Trophoblast cell (in vitro differentiated cells and primary cell): ENCODE results near the gene UCK1.

Source experiments
- DNase-seq, 2 donors: peaks; one replicate each; pipeline ENCODE4 v3.0.0-alpha.2; 2016
- H2AFZ ChIP-seq: 2 replicates; pipeline ENCODE4 v1.6.1; 2013; ENCODE audit warnings: low read length, moderate library complexity, mild to moderate bottlenecking; ENCODE audit not compliant: insufficient read depth, poor library complexity
- H2AK5ac ChIP-seq: 2 replicates; pipeline ENCODE4 v1.6.1; 2013; ENCODE audit warnings: mild to moderate bottlenecking, low read length
- H2BK120ac ChIP-seq: 2 replicates; pipeline ENCODE4 v1.6.1; 2013; ENCODE audit warnings: low read length, mild to moderate bottlenecking, moderate library complexity; ENCODE audit not compliant: insufficient read depth, poor library complexity
- H2BK12ac ChIP-seq: 2 replicates; pipeline ENCODE4 v1.6.1; 2013; ENCODE audit warnings: mild to moderate bottlenecking, low read length, moderate library complexity
- H2BK5ac ChIP-seq: 2 replicates; pipeline ENCODE4 v1.6.1; 2013; ENCODE audit warnings: low read length, low read depth, moderate library complexity, mild to moderate bottlenecking; ENCODE audit not compliant: poor library complexity
- H3K14ac ChIP-seq: 2 replicates; pipeline ENCODE4 v1.6.1; 2013; ENCODE audit warnings: mild to moderate bottlenecking, low read length
- H3K18ac ChIP-seq: 2 replicates; pipeline ENCODE4 v1.6.1; 2013; ENCODE audit warnings: mild to moderate bottlenecking, low read length
- H3K23ac ChIP-seq: 2 replicates; pipeline ENCODE4 v1.6.1; 2013; ENCODE audit warnings: low read length
- H3K27ac ChIP-seq: 2 replicates; pipeline ENCODE4 v1.5.1; 2013; ENCODE audit warnings: low read depth, mild to moderate bottlenecking, inconsistent platforms, low read length, moderate library complexity
- H3K27me3 ChIP-seq: 2 replicates; pipeline ENCODE4 v1.6.1; 2013; ENCODE audit warnings: inconsistent platforms, mild to moderate bottlenecking, low read length, moderate library complexity; ENCODE audit not compliant: insufficient read depth
- H3K36me3 ChIP-seq, 2 experiments: 1 replicate in 1 of 2; 2 replicates in 1 of 2; pipeline ENCODE4 v1.6.1; 2013; ENCODE audit warnings: low read length in 2 of 2, mild to moderate bottlenecking in 2 of 2, moderate library complexity in 1 of 2; ENCODE audit not compliant: insufficient read depth in 2 of 2, control insufficient read depth in 1 of 2
- H3K4ac ChIP-seq: 2 replicates; pipeline ENCODE4 v1.6.1; 2013; ENCODE audit warnings: low read depth, mild to moderate bottlenecking, low read length, moderate library complexity
- H3K4me1 ChIP-seq, 2 experiments: 1 replicate in 1 of 2; 2 replicates in 1 of 2; pipeline ENCODE4 v1.6.1; 2013; ENCODE audit warnings: low read length in 2 of 2, mild to moderate bottlenecking in 2 of 2, moderate library complexity in 1 of 2; ENCODE audit not compliant: insufficient read depth in 2 of 2, control insufficient read depth in 1 of 2
- H3K4me2 ChIP-seq: 2 replicates; pipeline ENCODE4 v1.6.1; 2013; ENCODE audit warnings: inconsistent platforms, mild to moderate bottlenecking, low read length, moderate library complexity
- H3K4me3 ChIP-seq: 2 replicates; pipeline ENCODE4 v1.5.1; 2013; ENCODE audit warnings: mild to moderate bottlenecking, low read depth, low read length, inconsistent platforms
- H3K79me1 ChIP-seq: one replicate; pipeline ENCODE4 v1.6.1; 2013; ENCODE audit warnings: low read length
- H3K79me2 ChIP-seq: 2 replicates; pipeline ENCODE4 v1.6.1; 2013; ENCODE audit warnings: low read length, mild to moderate bottlenecking; ENCODE audit not compliant: control insufficient read depth, insufficient read depth, poor library complexity
- H3K9ac ChIP-seq: 2 replicates; pipeline ENCODE4 v1.6.1; 2013; ENCODE audit warnings: mild to moderate bottlenecking, low read length
- H3K9me3 ChIP-seq: 2 replicates; pipeline ENCODE4 v1.6.1; 2013; ENCODE audit warnings: low read depth, mild to moderate bottlenecking, control low read depth, inconsistent platforms, low read length; ENCODE audit not compliant: insufficient read depth
- H4K12ac ChIP-seq: 2 replicates; pipeline ENCODE4 v1.6.1; 2013; ENCODE audit warnings: low read depth, mild to moderate bottlenecking, low read length, moderate library complexity
- H4K8ac ChIP-seq: 2 replicates; pipeline ENCODE4 v1.6.1; 2013; ENCODE audit warnings: low read depth, mild to moderate bottlenecking, low read length, moderate library complexity
- H4K91ac ChIP-seq: one replicate; pipeline ENCODE4 v1.6.1; 2013; ENCODE audit warnings: low read depth, mild to moderate bottlenecking, low read length, moderate library complexity
- WGBS: extraction: QIAGEN DNeasy Blood & Tissue Kit; methylation state at CpG from one replicate; pipeline ENCODE4 v1.1.7; 2013; ENCODE audit warnings: missing lambda C conversion rate; ENCODE audit not compliant: insufficient read length, insufficient coverage; ENCODE audit errors: extremely low coverage; 5-methylcytosine and 5-hydroxymethylcytosine counted together

The UCK1 gene

GRCh38 chr9:131484560-131485185 is 46.4 kb downstream of the UCK1 start:
- Histone ChIP-seq H4K91ac (no peak overlapping the region), H3K36me3 (peaks cover 88 to 95% of the 10 kb centered on the region in 2 experiments), H3K4me1 (no peaks in the 10 kb centered on the region), H3K14ac (no peak overlapping the region), H3K4me3 (no peak overlapping the region), H3K79me1 (no peaks in the 10 kb centered on the region), H3K9ac (no peak overlapping the region), H3K27me3 (no peaks in the 10 kb centered on the region), H3K23ac (no peak overlapping the region), H2BK12ac (no peak overlapping the region), H2AFZ (no peak overlapping the region), H2AK5ac (no peak overlapping the region), H3K18ac (no peak overlapping the region), H2BK5ac (no peak overlapping the region), H3K27ac (no peak overlapping the region), H3K4me2 (no peak overlapping the region), H3K9me3 (peaks cover 4% of the 10 kb centered on the region), H3K4ac (no peak overlapping the region), H3K79me2 (no peaks in the 10 kb centered on the region), H2BK120ac (no peak overlapping the region), H4K12ac (no peak overlapping the region), H4K8ac (no peak overlapping the region)
- no CpG with 5 or more reads among the region's 15 CpGs for WGBS
- no peak for DNase-seq

GRCh38 chr9:131484051-131484445 is 47.0 kb downstream of the UCK1 start:
- H3K4me3 ChIP-seq: no peak overlapping the region

GRCh38 chr9:131483319-131484050 is 47.6 kb downstream of the UCK1 start:
- no CpG with 5 or more reads among the region's 9 CpGs for WGBS
- Histone ChIP-seq H2AK5ac (no peak overlapping the region), H3K4me3 (no peak overlapping the region), H3K4ac (no peak overlapping the region), H3K18ac (no peak overlapping the region), H4K8ac (no peak overlapping the region), H2BK120ac (no peak overlapping the region), H3K14ac (no peak overlapping the region), H3K4me2 (no peak overlapping the region), H4K91ac (no peak overlapping the region), H3K4me1 (no peaks in the 10 kb centered on the region), H3K79me1 (no peaks in the 10 kb centered on the region), H3K9ac (no peak overlapping the region), H3K36me3 (peaks cover 88 to 95% of the 10 kb centered on the region in 2 experiments), H3K23ac (no peak overlapping the region), H4K12ac (no peak overlapping the region), H2BK12ac (no peak overlapping the region), H2AFZ (no peak overlapping the region), H2BK5ac (no peak overlapping the region), H3K79me2 (no peaks in the 10 kb centered on the region), H3K9me3 (peaks cover 4% of the 10 kb centered on the region), H3K27ac (no peak overlapping the region), H3K27me3 (no peaks in the 10 kb centered on the region)
- DNase-seq: peak in 1 of 2 donors; percentile 7

More at GRCh38 chr9:131484051-131484445, 47.0 kb downstream of the UCK1 start:
- Histone ChIP-seq H3K27me3 (no peaks in the 10 kb centered on the region), H3K14ac (no peak overlapping the region), H3K4ac (no peak overlapping the region), H3K9ac (no peak overlapping the region), H3K9me3 (peaks cover 4% of the 10 kb centered on the region), H3K27ac (no peak overlapping the region), H3K79me1 (no peaks in the 10 kb centered on the region), H3K36me3 (peaks cover 88 to 95% of the 10 kb centered on the region in 2 experiments), H4K91ac (no peak overlapping the region), H2BK12ac (no peak overlapping the region), H2AFZ (no peak overlapping the region), H2BK120ac (no peak overlapping the region), H2BK5ac (no peak overlapping the region), H3K4me2 (no peak overlapping the region), H4K8ac (no peak overlapping the region), H4K12ac (no peak overlapping the region), H3K23ac (no peak overlapping the region), H3K4me1 (no peaks in the 10 kb centered on the region), H3K18ac (no peak overlapping the region), H2AK5ac (no peak overlapping the region), H3K79me2 (no peaks in the 10 kb centered on the region)
- WGBS: no CpG with 5 or more reads among the region's 7 CpGs
- no peak for DNase-seq

GRCh38 chr9:131482343-131483006 is 48.6 kb downstream of the UCK1 start:
- Histone ChIP-seq H4K12ac (no peak overlapping the region), H4K8ac (no peak overlapping the region), H3K4me2 (no peak overlapping the region), H3K27me3 (no peaks in the 10 kb centered on the region), H3K4me3 (no peak overlapping the region), H3K9ac (no peak overlapping the region), H2AK5ac (no peak overlapping the region), H2BK12ac (no peak overlapping the region), H3K79me1 (no peaks in the 10 kb centered on the region), H3K9me3 (peaks cover 2% of the 10 kb centered on the region), H3K4ac (no peak overlapping the region), H2AFZ (no peak overlapping the region), H3K4me1 (no peaks in the 10 kb centered on the region), H3K27ac (no peak overlapping the region), H3K14ac (no peak overlapping the region), H2BK5ac (no peak overlapping the region), H3K18ac (no peak overlapping the region), H3K36me3 (peaks cover 88 to 95% of the 10 kb centered on the region in 2 experiments), H3K23ac (no peak overlapping the region), H4K91ac (no peak overlapping the region), H2BK120ac (no peak overlapping the region), H3K79me2 (no peaks in the 10 kb centered on the region)
- no CpG with 5 or more reads among the region's 24 CpGs for WGBS
- DNase-seq: no peak
